ENCODE measurements around the gene RAD51D. TPM values are rescaled to one million over a fixed set of nuclear protein-coding genes. Genes with fewer than 3 reads are reported as not detected.

RAD51D gene
- total RNA-seq, 2 experiments from 2014 or later, result 6.2 to 8.6 TPM

GRCh38 chr17:35101725-35102124 is 17.9 kb downstream of the RAD51D start:
- DNase-seq, result no peak
- ChIA-PET POLR2A (no interaction called here), CTCF (interaction anchor here (1.3 to 1.6 kb wide), 2 partner anchors 9 to 18 kb away, joined by 3 to 6 read pairs; partner anchors contain the start of gene RAD51D)
- intact Hi-C loops (cut with DNase I, micrococcal nuclease), result no loop called here
- H3K4me1 ChIP-seq (ENCODE audit: insufficient read depth, low read length), result no peaks in the 10 kb centered on the region
- no peaks in the 10 kb centered on the region for H3K9me3 Mint-ChIP-seq
- H3K4me3 Mint-ChIP-seq, result no peak overlapping the region
- TF ChIP-seq CTCF (IDR thresholded peaks at IDR 0.05), result no peak
- H3K27ac Mint-ChIP-seq, result no peak overlapping the region
- no peak overlapping the region for H3K4me3 ChIP-seq (ENCODE audit: low read length)
- H3K36me3 Mint-ChIP-seq (ENCODE audit: low read depth), result peaks cover 71% of the 10 kb centered on the region
- no peaks in the 10 kb centered on the region for H3K27me3 ChIP-seq (ENCODE audit: control insufficient read depth in 1 of 2, insufficient read depth in 2 of 2, low read length in 2 of 2)
- H3K27me3 Mint-ChIP-seq, result no peaks in the 10 kb centered on the region
- no peaks in the 10 kb centered on the region for H3K4me1 Mint-ChIP-seq (ENCODE audit: low read depth)
- H3K27ac ChIP-seq (ENCODE audit: low read depth in 1 of 2, low read length in 2 of 2), result no peak overlapping the region
- H3K36me3 ChIP-seq (ENCODE audit: insufficient read depth, low read length), result peaks cover 52% of the 10 kb centered on the region
- no peaks in the 10 kb centered on the region for H3K9me3 ChIP-seq (ENCODE audit: control insufficient read depth in 1 of 2, insufficient read depth in 1 of 2, low read length in 2 of 2)
- ATAC-seq (ENCODE audit: poor library complexity), result no peak

- no peak for TF ChIP-seq CTCF (IDR thresholded peaks at IDR 0.05)
- Mint-ChIP-seq H3K27me3 (no peaks in the 10 kb centered on the region), H3K4me3 (no peak overlapping the region), H3K9me3 (no peaks in the 10 kb centered on the region), H3K36me3 (ENCODE audit: low read depth) (peaks cover 65% of the 10 kb centered on the region), H3K27ac (no peak overlapping the region), H3K4me1 (ENCODE audit: low read depth) (no peaks in the 10 kb centered on the region)
- ChIA-PET CTCF (no interaction called here), POLR2A (no interaction called here)
- Histone ChIP-seq H3K9me3 (ENCODE audit: control insufficient read depth in 1 of 2, insufficient read depth in 1 of 2, low read length in 2 of 2) (no peaks in the 10 kb centered on the region), H3K4me3 (ENCODE audit: low read length) (no peak overlapping the region), H3K36me3 (ENCODE audit: insufficient read depth, low read length) (peaks cover 45% of the 10 kb centered on the region), H3K27me3 (ENCODE audit: control insufficient read depth in 1 of 2, insufficient read depth in 2 of 2, low read length in 2 of 2) (no peaks in the 10 kb centered on the region), H3K27ac (ENCODE audit: low read depth in 1 of 2, low read length in 2 of 2) (no peak overlapping the region), H3K4me1 (ENCODE audit: insufficient read depth, low read length) (peaks cover 5% of the 10 kb centered on the region)
- intact Hi-C loops (cut with DNase I, micrococcal nuclease), result no loop called here
- no peak for ATAC-seq (ENCODE audit: poor library complexity)
- no peak for DNase-seq
Measured at GRCh38 chr17:35101036-35101435, 18.6 kb downstream of the RAD51D start.

GRCh38 chr17:35099908-35100307 is 19.8 kb downstream of the RAD51D start:
- no peak overlapping the region for H3K4me3 ChIP-seq (ENCODE audit: low read length)
- H3K4me1 ChIP-seq (ENCODE audit: insufficient read depth, low read length), result peaks cover 5% of the 10 kb centered on the region
- H3K36me3 ChIP-seq (ENCODE audit: insufficient read depth, low read length), result peaks cover 35% of the 10 kb centered on the region
- H3K36me3 Mint-ChIP-seq (ENCODE audit: low read depth), result peaks cover 53% of the 10 kb centered on the region
- TF ChIP-seq CTCF (IDR thresholded peaks at IDR 0.05), result no peak
- no peaks in the 10 kb centered on the region for H3K27me3 Mint-ChIP-seq
- H3K4me3 Mint-ChIP-seq, result no peak overlapping the region
- no peak overlapping the region for H3K27ac Mint-ChIP-seq
- DNase-seq (no peak), ATAC-seq (ENCODE audit: poor library complexity) (no peak)
- no peaks in the 10 kb centered on the region for H3K27me3 ChIP-seq (ENCODE audit: control insufficient read depth in 1 of 2, insufficient read depth in 2 of 2, low read length in 2 of 2)
- intact Hi-C loops (cut with DNase I, micrococcal nuclease), result no loop called here
- H3K27ac ChIP-seq (ENCODE audit: low read depth in 1 of 2, low read length in 2 of 2), result no peak overlapping the region
- ChIA-PET CTCF (no interaction called here), POLR2A (no interaction called here)
- H3K9me3 Mint-ChIP-seq, result no peaks in the 10 kb centered on the region
- no peaks in the 10 kb centered on the region for H3K9me3 ChIP-seq (ENCODE audit: control insufficient read depth in 1 of 2, insufficient read depth in 1 of 2, low read length in 2 of 2)
- no peaks in the 10 kb centered on the region for H3K4me1 Mint-ChIP-seq (ENCODE audit: low read depth)

All from CD4-positive, alpha-beta T cell (primary cell).